ENCODE results near the gene MYO15A.

MYO15A gene

GRCh38 chr17:18191236-18191667 lies 82.7 kb downstream of the MYO15A start:
- TF ChIP-seq ZFX (IDR thresholded peaks at IDR 0.05; ENCODE audit: borderline replicate concordance) = no peak

GRCh38 chr17:18191967-18192366 lies 83.4 kb downstream of the MYO15A start:
- no peak overlapping the region for H3K27ac ChIP-seq
- TF ChIP-seq ZFX (IDR thresholded peaks at IDR 0.05; ENCODE audit: borderline replicate concordance) = no peak

More at GRCh38 chr17:18191236-18191667, 82.7 kb downstream of the MYO15A start:
- no peak overlapping the region for H3K27ac ChIP-seq

DNA sequence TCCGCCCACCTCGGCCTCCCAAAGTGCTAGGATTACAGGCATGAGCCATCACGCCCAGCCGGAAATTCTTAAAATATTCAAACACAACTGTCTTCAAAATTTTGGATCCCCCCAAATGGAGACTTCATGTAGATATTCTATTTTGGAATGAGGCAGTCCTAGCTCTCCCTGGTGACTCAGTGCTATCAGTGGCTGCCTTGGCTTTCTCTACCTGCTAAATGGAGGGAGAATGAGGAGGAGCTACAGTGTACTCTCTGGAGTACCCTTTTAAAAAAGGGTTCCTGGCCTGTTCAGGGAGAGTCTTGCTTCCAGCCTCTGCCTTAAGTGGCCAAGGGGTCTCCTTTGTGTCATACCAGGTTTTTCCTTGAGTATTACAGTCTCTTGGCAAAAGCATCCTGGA lies 85.8 kb downstream of the MYO15A start:
- no peak for TF ChIP-seq ZFX (IDR thresholded peaks at IDR 0.05; ENCODE audit: borderline replicate concordance)
- TF ChIP-seq, protein P1, sequence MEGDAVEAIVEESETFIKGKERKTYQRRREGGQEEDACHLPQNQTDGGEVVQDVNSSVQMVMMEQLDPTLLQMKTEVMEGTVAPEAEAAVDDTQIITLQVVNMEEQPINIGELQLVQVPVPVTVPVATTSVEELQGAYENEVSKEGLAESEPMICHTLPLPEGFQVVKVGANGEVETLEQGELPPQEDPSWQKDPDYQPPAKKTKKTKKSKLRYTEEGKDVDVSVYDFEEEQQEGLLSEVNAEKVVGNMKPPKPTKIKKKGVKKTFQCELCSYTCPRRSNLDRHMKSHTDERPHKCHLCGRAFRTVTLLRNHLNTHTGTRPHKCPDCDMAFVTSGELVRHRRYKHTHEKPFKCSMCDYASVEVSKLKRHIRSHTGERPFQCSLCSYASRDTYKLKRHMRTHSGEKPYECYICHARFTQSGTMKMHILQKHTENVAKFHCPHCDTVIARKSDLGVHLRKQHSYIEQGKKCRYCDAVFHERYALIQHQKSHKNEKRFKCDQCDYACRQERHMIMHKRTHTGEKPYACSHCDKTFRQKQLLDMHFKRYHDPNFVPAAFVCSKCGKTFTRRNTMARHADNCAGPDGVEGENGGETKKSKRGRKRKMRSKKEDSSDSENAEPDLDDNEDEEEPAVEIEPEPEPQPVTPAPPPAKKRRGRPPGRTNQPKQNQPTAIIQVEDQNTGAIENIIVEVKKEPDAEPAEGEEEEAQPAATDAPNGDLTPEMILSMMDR (IDR thresholded peaks at IDR 0.05) = no peak
- no peak overlapping the region for H3K27ac ChIP-seq

- H3K27ac ChIP-seq = no peak overlapping the region
- no peak for TF ChIP-seq ZFX (IDR thresholded peaks at IDR 0.05; ENCODE audit: borderline replicate concordance)
- TF ChIP-seq, protein P1 (IDR thresholded peaks at IDR 0.05) = no peak
Measured at GRCh38 chr17:18194804-18195203, 86.2 kb downstream of the MYO15A start.

DNA sequence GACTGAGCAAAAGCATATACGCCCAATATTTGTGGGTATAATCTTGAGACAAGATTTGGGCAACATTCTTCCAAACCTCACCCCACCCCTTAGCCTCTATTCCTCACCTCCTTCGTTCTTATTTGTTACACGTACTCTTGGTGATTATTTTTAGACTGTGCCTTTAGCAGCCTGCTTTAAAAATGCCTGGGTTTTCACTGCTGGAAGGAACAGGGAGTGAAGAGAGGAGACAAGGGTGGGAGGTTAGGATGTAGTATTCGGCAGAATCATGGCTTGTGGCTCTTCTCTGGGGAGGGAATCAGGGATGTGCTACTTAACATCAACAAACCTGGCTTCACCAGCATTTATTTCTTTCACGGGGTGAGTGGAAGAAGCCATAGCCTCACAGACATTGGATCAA lies 86.7 kb downstream of the MYO15A start:
- H3K27ac ChIP-seq = no peak overlapping the region
- TF ChIP-seq ZFX (IDR thresholded peaks at IDR 0.05; ENCODE audit: borderline replicate concordance) = no peak
- TF ChIP-seq, protein P1 (IDR thresholded peaks at IDR 0.05) = no peak

DNA sequence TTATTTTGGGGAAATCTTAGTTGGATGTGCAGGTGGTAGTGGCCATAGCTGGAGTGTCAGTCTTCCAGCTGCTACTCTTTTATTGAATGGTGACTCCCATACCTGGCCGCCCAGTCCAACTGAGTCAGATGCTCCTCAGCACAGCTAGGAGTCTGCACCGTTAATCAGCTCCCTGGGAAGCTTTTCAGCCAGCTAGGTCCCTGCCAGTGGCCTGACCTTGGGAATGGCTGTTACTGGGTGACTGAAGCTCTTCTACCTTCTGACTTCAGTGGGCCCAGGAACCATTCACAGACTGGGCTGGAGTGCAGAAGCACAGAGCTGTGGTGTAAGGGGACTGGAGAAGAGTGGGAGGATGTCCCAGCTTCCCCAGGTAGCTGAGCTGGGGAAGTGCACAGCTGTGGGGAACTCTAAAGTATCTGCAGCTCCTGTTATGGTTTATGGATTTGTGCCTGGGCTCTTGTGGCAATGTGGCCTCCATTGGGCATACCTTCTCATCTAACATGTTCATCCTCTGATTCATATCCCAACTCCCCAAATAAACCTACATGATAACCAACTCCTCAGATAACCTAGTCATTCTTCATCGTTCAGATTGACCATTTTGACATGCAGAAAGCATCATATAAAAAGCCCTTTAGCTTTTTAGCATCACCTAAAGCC lies 89.1 kb downstream of the MYO15A start:
- TF ChIP-seq, protein P1 (IDR thresholded peaks at IDR 0.05) = no peak
- no peak for TF ChIP-seq ZFX (IDR thresholded peaks at IDR 0.05; ENCODE audit: borderline replicate concordance)
- no peak overlapping the region for H3K27ac ChIP-seq

GRCh38 chr17:18198530-18198929 lies 90.0 kb downstream of the MYO15A start:
- no peak for TF ChIP-seq ZFX (IDR thresholded peaks at IDR 0.05; ENCODE audit: borderline replicate concordance)
- TF ChIP-seq, protein P1 (IDR thresholded peaks at IDR 0.05) = no peak
- H3K27ac ChIP-seq = no peak overlapping the region

- TF ChIP-seq, protein P1 (IDR thresholded peaks at IDR 0.05) = no peak
- TF ChIP-seq ZFX (IDR thresholded peaks at IDR 0.05; ENCODE audit: borderline replicate concordance) = no peak
- no peak overlapping the region for H3K27ac ChIP-seq
Measured at GRCh38 chr17:18201108-18201507, 92.6 kb downstream of the MYO15A start.

All from 22Rv1 (cell line).